HG03159 (cell line): ENCODE results near the gene DCAKD.

Experiments used
- ATAC-seq: cut with Tn5 transposase; IDR thresholded peaks from one replicate; pipeline ENCODE4 v1.9.1; 2021; ENCODE audit warnings: mild to moderate bottlenecking, moderate library complexity; ENCODE audit not compliant: unreplicated experiment

Gene DCAKD, protein sequence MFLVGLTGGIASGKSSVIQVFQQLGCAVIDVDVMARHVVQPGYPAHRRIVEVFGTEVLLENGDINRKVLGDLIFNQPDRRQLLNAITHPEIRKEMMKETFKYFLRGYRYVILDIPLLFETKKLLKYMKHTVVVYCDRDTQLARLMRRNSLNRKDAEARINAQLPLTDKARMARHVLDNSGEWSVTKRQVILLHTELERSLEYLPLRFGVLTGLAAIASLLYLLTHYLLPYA

DNA sequence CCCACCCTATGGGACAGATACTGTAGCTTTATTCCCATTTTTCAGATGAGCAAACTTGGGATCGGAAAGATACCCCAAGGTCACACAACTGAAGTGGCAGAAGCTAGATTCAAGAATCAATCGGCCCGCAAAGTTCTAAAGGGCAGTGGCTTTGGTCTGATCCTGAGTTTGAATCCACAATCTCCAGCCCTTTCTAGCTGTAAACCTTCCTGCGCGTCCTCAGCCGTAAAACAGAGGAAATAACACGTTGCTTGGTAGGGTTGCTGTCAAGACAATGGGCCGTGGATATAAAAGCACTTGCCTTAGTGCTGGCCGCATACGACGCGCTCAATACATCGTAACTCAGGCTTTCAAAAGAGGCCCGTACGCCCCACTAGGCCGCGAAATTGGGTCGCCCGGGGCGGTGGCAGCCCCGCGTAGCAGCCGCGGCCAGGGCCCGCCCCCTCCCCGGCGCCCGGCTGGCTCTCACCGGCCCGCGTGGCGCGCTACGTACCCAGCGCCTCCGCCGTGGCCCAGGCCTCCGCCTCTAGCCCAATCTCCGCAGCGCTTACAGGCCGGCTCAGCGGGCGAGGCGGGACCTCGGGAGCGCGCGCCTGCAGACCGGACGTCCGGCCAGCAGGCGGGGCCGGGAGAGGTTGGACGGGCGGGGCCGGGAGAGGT, at the start of gene DCAKD:
DCAKD (minus strand) TSS at position 573 of the 660 bp plus-strand sequence. CDS start 16,747 bp downstream, outside the sequence.
- ATAC-seq: peak; percentile 88

DNA sequence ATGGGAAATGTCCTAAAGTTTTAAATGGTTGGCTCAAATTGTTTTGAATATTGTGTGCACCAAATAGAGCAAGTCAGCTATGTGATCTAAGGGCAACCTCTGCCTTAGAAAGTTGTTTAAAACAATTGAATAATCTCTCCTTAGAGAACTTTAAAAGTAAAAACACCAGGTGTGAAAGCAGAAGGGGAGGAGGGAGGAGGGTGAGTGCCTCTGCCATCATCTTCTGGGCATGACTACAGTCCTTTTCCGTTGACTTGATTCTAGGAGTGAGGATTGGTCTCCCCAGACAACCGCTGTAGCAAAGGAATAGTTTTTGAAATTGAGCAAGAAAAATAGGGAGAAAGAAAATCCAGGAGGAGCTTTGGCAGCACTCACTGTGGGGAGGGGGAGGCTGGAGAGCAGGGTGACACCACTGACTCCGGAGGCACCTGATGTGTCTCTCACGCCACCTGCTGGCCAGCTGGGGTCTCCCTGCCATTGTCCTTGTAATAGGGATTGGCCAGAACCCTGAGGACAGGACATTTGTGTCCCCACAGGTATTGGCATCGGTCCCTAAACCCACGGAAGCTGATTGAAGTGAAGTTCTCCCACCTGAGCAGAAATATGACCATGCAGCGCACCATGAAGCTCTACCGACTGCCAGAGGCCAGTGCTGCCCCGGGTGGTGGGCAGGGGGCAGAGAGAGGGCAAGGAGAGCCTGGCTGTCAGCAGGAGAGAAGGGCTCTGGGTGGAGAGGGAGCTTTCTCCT, 47.6 kb upstream of the DCAKD start:
- no peak for ATAC-seq

GRCh38 chr17:45098081-45098868, 46.8 kb upstream of the DCAKD start:
- ATAC-seq: no peak

DNA sequence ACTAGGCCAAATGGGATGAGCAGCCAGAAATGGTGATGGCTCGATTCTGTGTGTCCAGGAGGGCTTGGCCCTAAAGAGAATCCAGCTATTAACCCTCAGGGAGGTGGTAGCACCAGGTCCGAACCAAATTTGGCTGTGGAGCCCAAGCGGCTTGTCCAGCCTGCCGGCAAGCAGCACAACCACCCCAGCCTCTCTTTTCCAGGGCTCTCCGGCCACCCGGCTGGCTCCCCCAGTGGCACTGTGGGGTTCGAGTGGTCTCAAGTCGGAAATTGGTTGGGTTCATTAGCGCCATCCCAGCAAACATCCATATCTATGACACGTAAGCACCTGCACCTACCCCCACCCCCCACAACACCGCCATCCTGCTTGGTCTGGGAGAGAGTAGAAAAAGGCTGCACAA, 45.5 kb upstream of the DCAKD start:
- ATAC-seq: no peak

GRCh38 chr17:45096141-45096540, 44.7 kb upstream of the DCAKD start:
- ATAC-seq: no peak

DNA sequence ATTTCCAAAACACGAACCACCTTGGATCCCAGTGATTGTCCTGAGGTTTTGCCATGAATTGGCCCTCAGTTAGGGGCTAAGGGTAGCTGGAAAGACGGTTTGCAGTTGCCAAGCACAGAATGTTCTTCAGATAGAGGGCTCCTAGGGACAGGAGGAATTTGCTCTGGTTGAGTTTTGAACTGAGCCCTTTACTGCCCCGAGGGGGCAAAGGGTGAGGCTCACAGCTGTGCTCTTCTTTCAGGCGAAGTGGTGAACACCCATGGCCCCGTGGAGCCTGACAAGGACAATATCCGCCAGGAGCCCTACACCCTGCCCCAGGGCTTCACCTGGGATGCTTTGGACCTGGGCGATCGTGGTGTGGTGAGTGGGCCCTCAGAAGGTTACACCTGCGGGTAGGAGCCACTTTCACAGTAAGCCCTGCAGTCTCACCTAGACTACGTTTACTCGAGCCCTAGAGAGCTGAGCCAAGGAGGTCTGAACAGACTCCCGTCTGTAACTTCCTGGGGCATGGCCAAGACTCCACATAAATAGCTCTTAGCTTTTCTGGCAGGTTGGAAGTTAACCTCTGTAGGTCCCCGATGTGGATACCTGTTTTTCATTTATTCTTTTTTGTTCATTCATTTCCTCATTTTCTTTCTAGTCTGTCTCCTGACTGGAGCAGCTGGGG, 42.1 kb upstream of the DCAKD start:
- ATAC-seq: no peak

DNA sequence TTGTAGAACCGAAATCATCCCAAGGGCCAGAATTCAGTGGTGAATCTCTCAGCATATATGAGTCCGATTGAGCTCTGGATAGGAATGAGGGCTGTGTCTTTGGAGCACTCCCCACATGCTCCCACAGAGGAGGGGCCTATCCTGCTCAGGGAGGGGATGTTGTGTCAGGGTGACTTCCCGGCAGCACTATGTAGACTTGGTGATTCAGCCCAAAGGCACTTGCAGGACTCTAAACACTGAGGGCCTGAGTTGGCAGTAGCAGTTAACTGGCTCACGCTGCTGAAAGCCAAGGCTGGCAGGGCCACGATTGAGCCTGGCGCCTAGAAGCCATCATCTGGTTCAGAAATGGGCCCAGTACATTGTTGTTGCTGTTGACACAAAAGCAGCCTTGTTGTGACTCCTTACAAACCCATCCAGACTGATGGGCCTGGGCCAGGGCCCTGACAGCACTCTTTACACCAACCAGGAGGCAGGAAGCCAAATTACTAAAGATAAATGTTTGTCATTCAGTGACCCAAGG, 41.5 kb upstream of the DCAKD start:
- ATAC-seq: no peak

- ATAC-seq: no peak
These were observed 40.5 kb upstream of the DCAKD start for GRCh38 chr17:45091778-45092425.

GRCh38 chr17:45090711-45091110, 39.3 kb upstream of the DCAKD start:
- no peak for ATAC-seq

DNA sequence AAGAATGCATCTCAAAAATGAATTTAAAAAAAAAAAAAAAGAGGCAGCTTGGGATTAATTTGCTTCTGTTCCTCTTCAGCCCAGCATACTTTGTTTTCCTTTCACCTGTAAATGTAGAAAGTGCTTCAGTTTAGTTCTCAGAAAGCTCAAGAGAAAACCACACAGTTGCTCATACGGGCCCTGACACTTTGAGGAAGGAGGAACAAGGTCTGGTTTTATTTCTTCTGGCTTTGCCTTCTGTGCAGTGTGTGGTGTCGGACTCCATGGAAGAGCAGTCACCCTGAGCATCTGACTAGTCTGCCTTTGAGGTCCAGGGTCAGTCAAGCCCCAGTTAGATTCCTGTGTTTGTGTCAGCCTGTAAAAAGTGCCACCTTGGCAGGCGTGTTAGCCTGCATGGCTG, 37.3 kb upstream of the DCAKD start:
- no peak for ATAC-seq

DNA sequence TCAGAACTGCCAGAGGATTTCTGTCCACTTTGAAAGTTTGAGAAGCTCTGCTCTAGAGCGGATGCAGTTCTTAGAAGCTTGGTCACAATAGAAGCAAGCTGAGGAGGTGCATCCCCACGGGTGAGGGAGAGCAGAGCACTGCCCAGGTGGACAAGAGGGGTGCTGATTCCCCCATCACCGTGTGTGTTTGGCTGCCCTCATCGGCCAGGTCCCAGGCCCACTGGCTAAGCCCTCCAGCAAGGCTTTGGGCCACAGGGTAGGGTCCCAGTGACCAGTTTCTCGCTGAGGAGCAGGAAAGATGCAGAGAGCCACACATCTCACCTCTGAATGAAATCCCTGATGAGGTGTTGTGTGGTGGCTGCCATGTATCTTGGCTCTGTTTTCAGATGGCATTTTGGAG, 36.5 kb upstream of the DCAKD start:
- ATAC-seq: no peak

DNA sequence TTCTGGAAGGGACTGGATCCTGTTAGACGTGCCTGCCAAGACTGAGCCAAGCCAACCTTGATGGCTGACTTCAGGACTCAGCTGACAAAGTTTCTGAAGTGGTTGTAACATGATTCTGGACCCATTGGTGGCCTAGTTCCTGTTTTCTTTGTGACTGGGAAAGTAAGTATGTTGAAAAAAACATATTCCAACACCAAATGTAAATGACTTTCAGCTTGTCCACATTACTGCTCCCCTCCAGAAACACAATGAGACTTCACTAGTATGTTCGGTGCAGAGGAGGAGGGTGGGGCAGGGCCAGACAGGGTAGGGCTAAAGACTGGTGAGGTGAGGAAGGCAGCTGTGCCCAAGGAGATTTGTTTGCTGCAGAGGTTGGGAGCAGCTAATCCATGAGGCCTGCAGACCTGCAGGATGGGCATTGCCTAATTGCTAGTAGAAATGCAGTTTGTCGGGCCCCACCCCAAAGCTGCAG, 36.1 kb upstream of the DCAKD start:
- ATAC-seq: no peak

DNA sequence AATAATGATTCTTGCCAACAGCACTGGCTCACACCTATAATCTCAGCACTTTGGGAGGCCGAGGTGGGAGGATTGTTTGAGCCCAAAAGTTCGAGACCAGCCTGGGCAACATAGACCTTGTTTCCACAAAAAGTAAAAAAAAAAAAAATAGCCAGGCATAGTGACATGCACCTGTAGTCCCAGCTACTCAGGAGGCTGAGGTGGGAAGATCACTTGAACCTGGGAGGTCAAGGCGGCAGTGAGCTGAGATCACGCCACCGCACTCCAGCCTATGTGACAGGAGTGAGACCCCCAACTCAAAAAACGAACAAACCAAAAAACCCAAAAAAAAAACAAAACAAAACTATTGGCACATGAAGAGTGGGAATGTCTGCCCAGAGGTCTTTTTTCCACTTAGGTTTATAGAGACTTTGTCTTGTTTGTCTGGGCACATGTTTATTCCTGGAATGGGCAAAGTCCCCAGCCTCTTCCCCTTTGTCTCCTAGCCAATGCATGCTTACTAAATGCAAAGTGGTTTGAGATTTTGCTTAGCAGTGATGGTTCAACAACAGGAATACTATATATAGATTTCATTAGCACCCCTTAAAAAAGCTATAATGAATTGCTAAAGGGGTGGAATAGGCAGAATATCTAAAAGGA, 35.6 kb upstream of the DCAKD start:
- ATAC-seq: no peak

GRCh38 chr17:45086391-45086790, 35.0 kb upstream of the DCAKD start:
- ATAC-seq: no peak

GRCh38 chr17:45081047-45081703, 29.7 kb upstream of the DCAKD start:
- ATAC-seq: no peak

DNA sequence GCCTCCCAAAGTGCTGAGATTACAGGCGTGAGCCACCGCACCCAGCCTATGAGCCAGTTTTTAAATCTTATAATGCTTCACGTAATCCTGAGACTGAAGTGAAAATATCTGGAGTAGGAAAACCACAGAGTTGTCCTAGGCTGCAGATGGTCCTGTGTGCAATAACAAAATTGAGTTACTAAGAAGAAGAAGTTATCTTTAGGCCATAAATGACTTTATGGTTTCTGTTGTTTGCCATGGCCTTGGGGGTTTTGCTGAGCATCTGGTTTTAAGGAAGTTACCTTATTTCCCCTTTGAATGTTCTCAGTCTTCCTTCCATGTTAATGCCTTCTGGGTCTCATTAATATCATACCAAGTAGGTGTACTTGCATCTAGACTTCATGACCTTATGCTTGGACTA, 26.2 kb upstream of the DCAKD start:
- ATAC-seq: no peak

GRCh38 chr17:45073414-45074070, 22.1 kb upstream of the DCAKD start:
- no peak for ATAC-seq

DNA sequence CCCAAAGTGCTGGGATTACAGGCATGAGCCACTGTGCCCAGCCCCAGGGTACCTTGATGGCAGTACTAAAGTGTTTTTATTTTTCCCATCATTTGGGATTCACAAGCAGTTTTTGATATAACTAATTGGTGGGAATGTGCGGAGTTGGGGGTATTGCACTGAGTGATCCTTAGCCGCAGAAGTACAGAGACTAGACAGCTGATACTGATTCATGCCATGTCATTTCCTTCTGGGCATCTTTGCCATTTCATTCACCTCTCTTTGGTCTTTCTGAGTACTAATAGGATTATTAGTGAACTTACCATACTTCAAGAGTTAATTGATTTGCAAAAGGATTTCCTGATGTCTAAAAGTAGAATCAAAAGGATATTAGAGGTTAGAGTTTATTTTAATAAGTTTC, 19.4 kb upstream of the DCAKD start:
- ATAC-seq: no peak
